Endothelial cell of umbilical vein (primary cell): ENCODE measurements around the gene CDK19. TPM values are rescaled to one million over a fixed set of nuclear protein-coding genes. Genes with fewer than 3 reads are reported as not detected.

Experiments
- BruUV-seq: library from RNA; stranded (reverse); fragments of 400-500 nt; replicated peaks from 2 replicates; lab custom pipeline; 2021; lab: Mats Ljungman, UMichigan
- CTCF ChIA-PET: fragments of 300-600, 350-600 bp; sonication (Branson Sonifier 250); formaldehyde crosslinking; loops from one replicate; lab custom pipeline; 2021; ENCODE audit warnings: antibody characterized with exemption, inconsistent platforms; lab: Charles Lee
- POLR2A ChIA-PET: fragments of 300-600, 350-600 bp; sonication (Branson Sonifier 250); formaldehyde crosslinking; loops from one replicate; lab custom pipeline; 2021; ENCODE audit warnings: antibody characterized with exemption, inconsistent platforms; lab: Charles Lee
- DNase-seq: peaks from one replicate; pipeline ENCODE4 v3.0.0-alpha.2; 2011; ENCODE audit warnings: low read depth, low spot score
- FAIRE-seq: peaks from 2 replicates; lab custom pipeline; 2011; peaks lifted over from hg19 to GRCh38; lab: Jason Lieb, UNC
- H2AFZ ChIP-seq: 2 replicates; pipeline ENCODE4 v1.6.0; 2012; ENCODE audit warnings: low read depth, low read length, control low read depth, inconsistent platforms
- H3K27ac ChIP-seq: 2 replicates; pipeline ENCODE4 v1.5.1; 2011; ENCODE audit warnings: low read depth, mild to moderate bottlenecking, control low read depth, low read length, moderate library complexity; ENCODE audit not compliant: insufficient read depth
- H3K27me3 ChIP-seq, 2 experiments: 2 replicates each; pipeline versions ENCODE4 v1.6.0 to v1.6.1; 2011; ENCODE audit warnings: low read length in 2 of 2, mixed read lengths in 1 of 2; ENCODE audit not compliant: control insufficient read depth in 2 of 2, insufficient read depth in 2 of 2
- H3K36me3 ChIP-seq, 2 experiments: 2 replicates in 1 of 2; 3 replicates in 1 of 2; pipeline ENCODE4 v1.5.1; 2011; ENCODE audit warnings: low read length in 2 of 2, mild to moderate bottlenecking in 1 of 2, moderate library complexity in 1 of 2; ENCODE audit not compliant: control insufficient read depth in 2 of 2, insufficient read depth in 2 of 2; ENCODE audit errors: extremely low read depth in 1 of 2
- H3K4me1 ChIP-seq: 3 replicates; pipeline ENCODE4 v1.5.1; 2011; ENCODE audit warnings: mild to moderate bottlenecking, low read length; ENCODE audit not compliant: control insufficient read depth, insufficient read depth; ENCODE audit errors: extremely low read depth
- H3K4me2 ChIP-seq: 2 replicates; pipeline ENCODE4 v1.6.1; 2011; ENCODE audit warnings: low read length, control low read depth, mixed read lengths; ENCODE audit not compliant: insufficient read depth
- H3K4me3 ChIP-seq, 3 experiments: fragments of 200-600 bp in 1 of 3; sonication (generic), shearing (Covaris generic) in 1 of 3; replicated peaks in 1 of 3; 2 replicates each; pipeline ENCODE4 v1.5.1; 2011 to 2016; ENCODE audit warnings: control low read depth in 3 of 3, low read length in 3 of 3, mild to moderate bottlenecking in 2 of 3, inconsistent platforms in 1 of 3, low read depth in 1 of 3, moderate library complexity in 1 of 3; ENCODE audit not compliant: insufficient read depth in 1 of 3
- H3K79me2 ChIP-seq: 2 replicates; pipeline ENCODE4 v1.6.0; 2012; ENCODE audit warnings: low read length, inconsistent platforms; ENCODE audit not compliant: control insufficient read depth, insufficient read depth
- H3K9ac ChIP-seq: replicated peaks from 2 replicates; pipeline ENCODE3; 2011; ENCODE audit warnings: low read length, control low read depth; ENCODE audit not compliant: insufficient read depth; ENCODE audit errors: extremely low read depth
- H3K9me1 ChIP-seq: replicated peaks from 3 replicates; pipeline ENCODE4 v1.6.0; 2011; ENCODE audit warnings: mild to moderate bottlenecking, low read length; ENCODE audit not compliant: control insufficient read depth, insufficient read depth; ENCODE audit errors: extremely low read depth
- H3K9me3 ChIP-seq: replicated peaks from 2 replicates; pipeline ENCODE4 v1.5.1; 2012; ENCODE audit warnings: low read length, inconsistent platforms; ENCODE audit not compliant: control insufficient read depth, insufficient read depth
- H4K20me1 ChIP-seq: replicated peaks from 2 replicates; pipeline ENCODE3; 2011; ENCODE audit warnings: mild to moderate bottlenecking, low read length; ENCODE audit not compliant: control insufficient read depth, insufficient read depth; ENCODE audit errors: extremely low read depth
- CTCF ChIP-seq, 2 donors: IDR thresholded peaks; 1 replicate in 1 of 2; 2 replicates in 1 of 2; pipeline ENCODE4 v1.5.1; 2011; ENCODE audit warnings: low read length in 2 of 2, mild to moderate bottlenecking in 2 of 2, moderate library complexity in 2 of 2, control low read depth in 1 of 2, inconsistent platforms in 1 of 2, low read depth in 1 of 2; ENCODE audit not compliant: insufficient read depth in 1 of 2; ENCODE audit errors: extremely low read depth in 1 of 2
- EZH2 ChIP-seq: IDR thresholded peaks from 2 replicates; pipeline ENCODE4 v1.6.1; 2012; ENCODE audit warnings: borderline replicate concordance, low read depth, mild to moderate bottlenecking, moderate library complexity, low read length, inconsistent platforms; ENCODE audit not compliant: severe bottlenecking
- FOS ChIP-seq: IDR thresholded peaks from 2 replicates; pipeline ENCODE4 v1.6.1; 2011; ENCODE audit warnings: mild to moderate bottlenecking, low read length, moderate library complexity, borderline replicate concordance; ENCODE audit not compliant: insufficient read depth
- GATA2 ChIP-seq: IDR thresholded peaks from 2 replicates; pipeline ENCODE4 v1.7.0; 2011; ENCODE audit warnings: low read depth, mild to moderate bottlenecking, moderate library complexity, mixed read lengths, low read length; ENCODE audit not compliant: insufficient read length, insufficient read depth
- MAX ChIP-seq: IDR thresholded peaks from 2 replicates; pipeline ENCODE4 v1.6.1; 2011; ENCODE audit not compliant: insufficient read depth, insufficient read length
- MYC ChIP-seq: IDR thresholded peaks from one replicate; pipeline ENCODE4 v1.6.1; 2011; ENCODE audit warnings: mild to moderate bottlenecking, low read depth, low read length
- POLR2A ChIP-seq: IDR thresholded peaks from 2 replicates; pipeline ENCODE4 v1.6.1; 2012; ENCODE audit warnings: low read depth, mild to moderate bottlenecking, control low read depth, low read length
- POLR2AphosphoS5 ChIP-seq: IDR thresholded peaks from 2 replicates; pipeline ENCODE4 v1.6.1; 2012; ENCODE audit warnings: low read depth, mild to moderate bottlenecking, control low read depth, low read length, moderate library complexity; ENCODE audit not compliant: insufficient read depth
- dilution Hi-C: fragments of 300-500 bp; cut with MboI; formaldehyde crosslinking; loops from one replicate; pipeline ENCODE4 v1.15.0; 2019; ENCODE audit warnings: low sequenced_read_pairs; ENCODE audit not compliant: extremely low pct_ligation_motif_present
- intact Hi-C: fragments of 100-400 bp; cut with micrococcal nuclease; formaldehyde crosslinking; loops from one replicate; pipeline ENCODE4 v1.10.0; 2022
- polyA plus RNA-seq, 4 experiments: library from polyadenylated mRNA; depleted of rRNA in 3 of 4; stranded (reverse) in 3 of 4; unstranded in 1 of 4; fragments of >200 nt; gene quantifications; 2 replicates each; pipeline versions ENCODE4 v1.2.1 to v1.2.3, GENCODE V29; 2011 to 2012; ENCODE audit warnings: missing spikeins in 1 of 4
- total RNA-seq: library from RNA; stranded (reverse); gene quantifications from 2 replicates; pipeline ENCODE4 v1.2.3, GENCODE V29; 2021

The CDK19 gene
- total and polyA plus RNA-seq, 2 donors (not counting 3 experiments of a cell fraction or from before 2014, with no cell fraction given) = 4.6 to 12.1 TPM

DNA sequence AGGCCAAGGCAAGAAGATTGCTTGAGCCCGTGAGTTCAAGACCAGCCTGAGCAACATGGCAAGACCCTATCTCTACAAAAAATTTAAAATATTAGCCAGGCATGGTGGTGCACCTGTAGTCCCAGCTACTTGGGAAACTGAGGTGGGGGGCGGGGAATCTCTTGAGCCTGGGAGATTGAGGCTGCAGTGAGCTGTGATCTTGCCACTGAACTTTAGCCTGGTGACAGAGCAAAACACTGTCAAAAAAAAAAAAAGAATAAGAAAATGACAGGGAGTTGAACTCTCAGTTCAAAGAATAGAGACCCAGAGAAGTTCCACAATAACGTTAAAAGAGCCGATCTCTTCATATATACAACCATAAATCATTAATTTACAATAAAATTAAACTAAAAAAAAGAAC is 34.5 kb upstream of the CDK19 start:
- Histone ChIP-seq H3K79me2 (no peaks in the 10 kb centered on the region), H3K4me2 (no peak overlapping the region), H2AFZ (no peak overlapping the region), H4K20me1 (no peaks in the 10 kb centered on the region), H3K27me3 (peaks cover 0 to 4% of the 10 kb centered on the region in 2 experiments), H3K9me1 (no peaks in the 10 kb centered on the region), H3K36me3 (no peaks in the 10 kb centered on the region), H3K9ac (no peak overlapping the region), H3K4me3 (no peak overlapping the region), H3K27ac (no peak overlapping the region), H3K4me1 (no peaks in the 10 kb centered on the region), H3K9me3 (no peaks in the 10 kb centered on the region)
- BruUV-seq = no TSS peak
- ChIA-PET POLR2A (no interaction called here), CTCF (no interaction called here)
- dilution Hi-C loops (no loop called here), intact Hi-C loops (no loop called here)
- TF ChIP-seq CTCF (IDR thresholded peaks at IDR 0.05; ENCODE audit: extremely low read depth in 1 of 2, insufficient read depth in 1 of 2, low read depth in 1 of 2, low read length in 2 of 2) (no peak), EZH2 (no peak), MYC (no peak), POLR2AphosphoS5 (no peak)
- no peak for FAIRE-seq
- DNase-seq = no peak

GRCh38 chr6:110841266-110841665 is 26.0 kb upstream of the CDK19 start:
- DNase-seq = no peak
- Histone ChIP-seq H3K9me3 (no peaks in the 10 kb centered on the region), H3K4me3 (no peak overlapping the region), H3K27me3 (no peaks in the 10 kb centered on the region), H3K4me1 (no peaks in the 10 kb centered on the region), H3K9me1 (no peaks in the 10 kb centered on the region), H3K79me2 (no peaks in the 10 kb centered on the region), H3K27ac (no peak overlapping the region), H4K20me1 (no peaks in the 10 kb centered on the region), H2AFZ (no peak overlapping the region), H3K4me2 (no peak overlapping the region), H3K36me3 (no peaks in the 10 kb centered on the region), H3K9ac (no peak overlapping the region)
- FAIRE-seq = no peak
- intact Hi-C loops (no loop called here), dilution Hi-C loops (no loop called here)
- BruUV-seq = no TSS peak
- TF ChIP-seq POLR2AphosphoS5 (no peak), FOS (no peak), EZH2 (no peak), CTCF (IDR thresholded peaks at IDR 0.05; ENCODE audit: extremely low read depth in 1 of 2, insufficient read depth in 1 of 2, low read depth in 1 of 2, low read length in 2 of 2) (no peak), MAX (no peak), GATA2 (no peak), MYC (no peak), POLR2A (no peak)
- ChIA-PET CTCF (no interaction called here), POLR2A (no interaction called here)
